NCI-H2081 (cell line): ENCODE data around the gene KIF3A.

Source experiments
- DNase-seq, 2 experiments: peaks; one replicate each; lab custom pipeline; 2025; lab: John Stamatoyannopoulos, UW

The KIF3A gene

DNA sequence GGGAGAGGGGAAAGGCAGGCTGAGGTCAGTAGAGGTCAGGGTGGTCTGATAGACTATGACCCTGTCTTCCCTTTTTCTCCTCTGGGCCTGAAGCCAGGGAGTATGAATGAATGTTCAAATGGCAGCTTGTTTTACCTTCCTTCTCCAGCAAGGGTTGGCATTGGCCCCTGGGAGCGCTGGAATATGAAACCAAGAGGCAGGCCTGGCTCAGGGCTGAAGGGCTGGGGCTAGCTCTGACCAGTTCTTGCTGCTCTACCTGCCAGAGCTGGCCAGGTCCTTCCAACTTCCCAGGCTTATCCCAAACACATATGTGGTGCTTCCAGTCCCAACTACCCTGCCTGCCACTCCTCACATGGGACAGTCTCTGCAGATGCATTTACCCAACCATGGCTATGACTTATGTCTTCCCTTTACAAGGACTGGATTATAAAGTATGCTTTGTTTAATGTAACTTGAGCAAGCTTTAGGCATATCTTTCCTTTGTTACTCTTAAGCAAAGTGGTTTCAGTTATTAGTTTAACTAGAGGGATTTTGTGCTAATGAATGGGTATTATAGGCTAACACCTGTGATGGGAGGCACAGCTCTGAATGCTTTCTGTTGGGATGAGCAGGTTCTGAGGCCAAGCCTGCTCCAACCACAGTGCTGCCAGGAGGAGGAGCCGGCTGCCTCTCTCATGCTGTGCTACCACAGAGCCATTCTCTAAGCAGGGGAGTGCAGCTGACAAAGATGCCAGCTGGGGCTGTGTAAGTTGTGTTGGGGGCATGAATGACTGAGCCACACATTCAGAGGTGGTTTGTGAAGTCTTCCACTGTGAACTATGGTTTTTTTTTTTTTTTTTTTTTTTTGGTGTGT is 16.0 kb upstream of the KIF3A start:
- DNase-seq = peak; percentile 34 to 55

- DNase-seq = no peak
Measured at GRCh38 chr5:132752581-132753125, 15.3 kb upstream of the KIF3A start.

DNA sequence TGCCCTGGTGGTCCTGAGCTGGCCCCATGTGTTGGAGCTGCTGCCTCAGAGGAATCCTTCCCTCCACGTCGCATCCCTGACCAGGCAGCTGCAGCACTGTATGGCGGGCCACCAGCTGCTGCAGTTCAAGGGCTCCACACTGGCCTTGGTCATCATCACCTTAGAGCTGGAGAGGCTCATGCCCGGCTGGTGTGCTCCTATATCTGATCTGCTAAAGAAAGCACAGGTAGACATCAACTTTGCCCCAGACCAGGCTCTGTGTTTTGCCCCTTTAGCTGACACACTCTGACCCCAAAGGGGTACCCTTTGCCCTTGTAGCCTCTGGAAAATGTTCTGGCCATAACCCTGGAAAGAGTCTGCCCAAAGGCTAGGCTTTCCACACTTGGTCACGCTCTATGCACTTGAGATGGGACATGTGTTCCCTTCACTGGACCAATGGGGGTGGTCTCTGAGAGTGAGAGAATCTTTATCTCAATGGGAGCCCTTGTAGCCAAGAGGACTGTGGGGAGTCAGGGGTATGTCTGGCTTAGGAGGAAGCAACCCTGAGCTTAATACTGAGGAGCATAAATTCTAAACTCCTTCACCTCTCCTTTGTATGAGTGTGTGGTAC is 14.7 kb upstream of the KIF3A start:
- no peak for DNase-seq

DNA sequence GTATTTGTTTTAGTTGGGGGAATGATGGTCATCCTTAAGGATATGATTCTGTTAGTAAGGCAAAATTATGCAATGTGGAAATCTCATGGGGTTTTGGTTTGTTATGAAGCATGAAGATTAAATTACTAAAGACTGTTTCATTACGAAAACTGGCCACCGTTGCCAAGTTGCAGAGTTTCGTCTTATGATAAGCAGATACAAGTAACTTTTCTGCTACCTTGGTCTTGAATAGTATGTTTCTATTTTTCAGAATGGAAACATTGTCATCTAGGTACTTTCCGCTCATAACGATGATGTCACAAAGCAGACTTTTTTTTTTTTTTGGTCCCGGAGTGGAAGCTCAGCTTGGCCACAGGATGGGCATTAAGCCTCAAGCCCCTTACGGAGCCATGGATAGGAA is 14.1 kb upstream of the KIF3A start:
- no peak for DNase-seq

DNA sequence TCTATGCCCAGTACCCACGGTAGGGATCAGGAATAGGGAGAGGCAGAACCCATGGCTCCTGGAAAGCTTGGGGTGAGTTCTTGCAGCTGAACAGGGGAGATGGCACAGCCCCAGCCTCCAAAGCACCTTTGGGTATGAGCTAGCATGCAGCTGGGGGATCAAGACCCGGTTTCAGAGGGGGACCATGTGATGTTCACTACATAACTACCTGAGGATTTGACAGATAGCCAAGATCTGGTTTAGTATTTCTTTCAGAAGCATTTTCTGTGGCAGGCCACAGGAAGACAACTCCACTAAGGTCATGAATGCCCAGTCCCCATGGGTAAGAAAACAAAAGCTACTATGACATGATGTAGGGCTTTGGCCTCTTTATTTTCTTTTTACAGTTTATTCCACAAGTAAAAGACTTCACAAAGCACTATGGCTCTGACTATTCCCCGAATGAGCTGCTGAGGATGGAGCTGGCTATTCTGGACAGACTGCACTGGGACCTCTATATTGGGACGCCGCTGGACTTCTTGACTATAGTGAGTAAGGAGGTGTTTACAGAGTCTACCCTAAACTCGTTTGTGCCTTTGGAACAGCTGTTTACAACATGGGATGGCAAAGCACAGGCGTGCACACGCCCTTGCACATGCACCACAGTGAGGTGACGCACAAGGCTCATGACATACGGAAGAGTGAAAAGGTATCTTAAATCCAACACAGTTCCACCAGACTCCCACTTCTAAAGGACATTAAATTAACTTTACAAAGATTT is 13.3 kb upstream of the KIF3A start:
- no peak for DNase-seq

DNA sequence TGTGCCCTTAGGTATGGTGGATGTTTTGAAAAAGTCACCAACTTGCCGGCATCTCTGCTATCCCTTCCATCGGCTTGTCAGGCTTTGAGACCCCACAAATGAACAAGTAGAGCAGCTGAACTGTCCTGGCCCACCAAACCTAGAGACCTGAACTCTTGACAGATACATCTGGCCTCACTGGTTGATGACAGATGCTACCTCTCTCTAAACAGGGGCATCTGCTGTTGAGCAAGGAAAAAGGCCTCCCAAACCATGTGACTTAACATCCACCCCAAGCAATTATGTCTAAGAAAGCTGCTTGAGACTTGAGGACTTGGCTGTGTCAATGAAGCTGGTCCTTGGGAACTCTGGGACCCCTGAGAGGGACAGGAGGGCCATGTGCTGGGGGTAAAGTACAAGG is 12.2 kb upstream of the KIF3A start:
- no peak for DNase-seq

DNA sequence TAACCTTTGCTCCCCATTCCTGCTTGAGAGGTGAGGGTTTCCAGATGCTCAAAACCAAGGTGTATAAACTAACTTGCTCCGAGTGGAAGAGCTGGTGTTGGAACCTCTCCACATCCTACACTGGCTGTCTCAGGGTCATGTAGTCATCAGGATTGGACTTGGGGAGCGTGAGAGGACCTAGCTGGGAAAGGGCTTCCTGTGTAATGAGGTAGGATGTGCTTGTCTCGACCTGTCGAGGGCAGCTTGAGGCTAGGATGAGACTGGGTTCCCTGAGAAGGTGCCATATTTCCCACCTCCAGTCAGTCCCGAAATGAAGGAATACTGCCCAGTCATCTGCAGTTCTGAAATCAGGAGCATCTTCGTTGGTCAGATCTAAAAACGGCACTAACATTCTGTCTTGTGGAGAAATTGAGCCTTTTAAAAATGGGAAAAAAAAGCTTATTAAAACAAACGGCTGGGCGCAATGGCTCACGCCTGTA is 11.2 kb upstream of the KIF3A start:
- no peak for DNase-seq

DNA sequence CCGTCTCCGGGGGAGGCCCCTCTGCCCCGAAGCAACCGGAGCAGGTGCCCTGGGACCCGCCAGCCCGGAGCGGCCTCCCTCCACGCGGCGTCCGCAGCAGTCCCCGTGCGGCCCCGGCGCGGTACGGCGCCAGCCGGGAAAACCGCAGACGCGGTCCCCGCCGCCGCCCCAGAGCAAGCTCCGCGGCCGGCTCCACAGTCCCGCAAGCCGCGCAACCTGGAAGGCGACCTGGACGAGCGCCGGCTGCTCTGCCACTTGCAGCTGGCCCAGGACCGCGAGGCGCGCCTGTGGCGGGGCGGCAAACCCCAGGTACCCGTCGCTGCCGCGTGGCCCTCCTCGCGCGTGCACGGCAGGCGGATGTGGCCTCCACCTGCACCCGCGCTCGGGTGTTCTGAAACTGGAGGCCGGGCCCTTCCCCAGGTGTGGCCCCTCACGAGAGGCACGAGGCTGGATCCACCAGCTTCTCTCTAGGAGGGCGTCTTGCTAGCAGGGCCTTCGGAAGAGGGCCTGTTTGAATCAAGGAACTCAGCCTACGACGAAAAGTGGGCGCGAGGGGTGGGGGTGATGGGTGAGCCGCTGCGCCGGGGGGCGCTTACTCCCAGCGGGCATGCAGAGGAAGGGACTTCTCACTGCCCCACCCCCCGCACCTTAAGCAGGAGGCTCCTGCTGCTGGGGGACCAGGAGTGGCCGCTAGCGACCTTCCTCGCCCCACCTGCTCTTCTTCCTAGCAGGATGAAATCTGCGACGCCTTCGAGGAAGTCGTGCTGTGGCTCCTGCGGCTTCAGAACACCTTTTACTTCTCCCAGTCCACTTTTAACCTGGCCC is 10.5 kb upstream of the KIF3A start:
- DNase-seq = no peak

- DNase-seq = no peak
Measured at GRCh38 chr5:132746954-132747615, 9.7 kb upstream of the KIF3A start, which contains the start of gene CCNI2. Gene CCNI2, plus strand, starts transcription at chr5:132747426. Its CDS starts 70 bp downstream, at chr5:132747496.

GRCh38 chr5:132746592-132746953 is 9.2 kb upstream of the KIF3A start:
- DNase-seq = no peak

- DNase-seq = no peak
Measured at GRCh38 chr5:132744659-132745058, 7.3 kb upstream of the KIF3A start.

DNA sequence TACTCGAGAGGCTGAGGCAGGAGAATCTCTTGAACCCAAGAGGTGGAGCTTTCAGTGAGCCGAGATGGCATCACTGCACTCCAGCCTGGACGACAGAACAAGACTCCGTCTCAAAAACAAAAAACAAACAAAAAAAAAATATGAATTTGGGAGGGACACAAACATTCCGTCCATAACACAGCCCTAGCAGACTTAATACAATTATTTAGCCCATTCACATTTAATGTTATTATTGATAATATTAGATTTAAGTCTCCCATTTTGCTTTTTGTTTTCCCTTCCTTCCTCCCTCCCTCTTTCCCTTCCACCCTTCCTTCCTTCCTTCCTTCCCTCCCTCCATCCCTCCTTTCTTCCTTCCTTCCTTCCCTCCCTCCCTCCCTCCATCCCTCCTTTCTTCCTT is 5.3 kb upstream of the KIF3A start:
- no peak for DNase-seq

GRCh38 chr5:132742158-132742557 is 4.8 kb upstream of the KIF3A start:
- DNase-seq = no peak

GRCh38 chr5:132739232-132739631 is 1.9 kb upstream of the KIF3A start:
- DNase-seq = no peak

DNA sequence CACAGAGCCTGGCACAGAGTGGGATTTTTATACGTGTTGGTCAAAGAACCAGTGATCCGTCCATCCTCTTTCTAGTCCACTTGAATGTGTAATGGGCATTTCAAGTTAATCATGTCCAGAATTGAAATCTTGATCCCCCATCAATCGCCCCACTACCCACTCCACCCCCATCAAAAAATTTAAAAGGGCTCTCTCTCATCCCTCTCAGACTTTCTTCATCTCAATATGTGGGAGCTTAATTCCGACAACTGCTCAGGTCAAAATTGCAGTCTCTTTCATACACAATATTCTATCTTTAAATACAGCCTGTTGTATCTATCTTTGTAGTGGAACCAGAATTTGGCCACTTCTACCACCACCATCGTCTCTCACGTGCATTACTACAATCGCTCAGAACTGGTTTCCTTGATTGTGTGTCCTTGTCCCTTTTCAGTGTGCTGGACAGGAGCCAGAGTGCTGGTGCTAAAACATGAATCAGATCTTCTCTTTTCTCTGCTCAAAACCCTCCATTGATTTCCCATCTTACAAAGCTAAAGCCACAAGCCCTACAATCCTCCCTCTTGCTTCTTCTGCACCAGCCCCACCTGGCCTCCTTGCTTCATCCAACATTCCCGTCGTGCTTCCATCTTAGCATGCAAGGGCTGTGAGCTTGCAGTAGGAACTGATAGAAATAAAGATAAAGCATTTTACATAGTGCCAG is 786 bp upstream of the KIF3A start:
- DNase-seq = no peak

GRCh38 chr5:132734687-132735086 is 2.7 kb downstream of the KIF3A start:
- no peak for DNase-seq

DNA sequence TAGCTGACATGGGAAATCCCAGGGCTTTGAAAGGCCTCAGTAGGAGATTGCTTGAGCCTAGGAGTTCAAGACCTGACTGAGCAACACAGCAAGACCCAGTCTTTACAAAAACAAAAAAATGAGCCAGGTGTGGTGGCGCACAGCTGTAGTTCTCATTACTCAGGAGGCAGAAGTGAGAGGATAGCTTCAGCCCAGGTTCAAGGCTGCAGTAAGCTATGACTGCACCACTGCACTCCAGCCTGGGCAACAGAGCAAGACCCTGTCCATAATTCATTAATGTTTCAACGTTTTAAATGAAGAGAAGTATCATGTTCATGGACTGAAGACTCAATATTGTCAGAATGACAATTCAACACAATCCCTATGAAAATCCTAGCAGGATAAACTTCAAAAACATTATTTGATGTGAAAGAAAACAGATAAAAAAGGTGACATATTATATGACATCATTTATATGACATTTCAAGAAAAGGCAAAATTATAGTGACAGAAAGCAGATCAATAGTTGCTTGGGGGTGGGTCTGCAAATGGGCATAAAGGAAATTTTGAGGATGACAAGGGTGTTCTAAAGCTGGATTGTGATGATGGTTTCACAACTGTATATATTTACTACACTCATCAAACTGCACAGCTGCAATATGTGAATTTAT is 3.7 kb downstream of the KIF3A start:
- no peak for DNase-seq

DNA sequence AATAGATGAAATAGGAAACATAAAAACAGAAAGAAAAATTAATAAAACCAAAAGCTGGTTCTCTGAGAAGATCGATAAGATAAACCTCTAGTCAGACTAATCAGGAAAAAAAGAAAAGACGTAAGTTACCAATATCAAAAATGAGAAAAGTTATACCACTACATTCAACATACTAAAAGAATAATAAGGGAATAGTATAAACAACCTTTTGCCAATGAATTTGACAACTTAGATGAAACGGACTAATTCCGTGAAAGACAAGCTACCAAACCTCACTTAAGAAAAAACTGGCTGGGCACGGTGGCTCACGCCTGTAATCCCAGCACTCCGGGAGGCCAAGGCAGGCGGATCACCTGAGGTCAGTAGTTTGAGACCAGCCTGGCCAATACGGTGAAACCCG is 7.5 kb downstream of the KIF3A start:
- no peak for DNase-seq

GRCh38 chr5:132725745-132726144 is 11.6 kb downstream of the KIF3A start:
- DNase-seq = no peak
